GM12878 (cell line): ENCODE data around the gene PINK1. TPM values are rescaled to one million over a fixed set of nuclear protein-coding genes. Genes with fewer than 3 reads are reported as not detected.

Experiments used
- ATAC-seq: fragments of 200-7000 bp; cut with Tn5 transposase; 3 replicates; pipeline ENCODE4 v1.9.1; 2020; ENCODE audit warnings: mild to moderate bottlenecking, moderate library complexity
- BruUV-seq: library from RNA; stranded (reverse); fragments of 400-500 nt; replicated peaks from 2 replicates; lab custom pipeline; 2021; lab: Mats Ljungman, UMichigan
- CTCF ChIA-PET: fragments of 300-600 bp; sonication (Branson Sonifier 250); formaldehyde crosslinking; extraction: SDS; loops from one replicate; lab custom pipeline; 2021; ENCODE audit warnings: inconsistent platforms; lab: Yijun Ruan, JAX
- POLR2A ChIA-PET: fragments of 350-600 bp; formaldehyde crosslinking; extraction: SDS; loops from one replicate; lab custom pipeline; 2021; ENCODE audit warnings: inconsistent platforms; lab: Charles Lee
- RAD21 ChIA-PET: fragments of 300-600 bp; sonication (Branson Sonifier 250); formaldehyde crosslinking; loops from one replicate; lab custom pipeline; 2023; ENCODE audit warnings: antibody characterized with exemption; ENCODE audit not compliant: unreplicated experiment; lab: Charles Lee
- SMC1A ChIA-PET: fragments of 300-600 bp; sonication (Branson Sonifier 250); formaldehyde crosslinking; loops from one replicate; lab custom pipeline; 2023; ENCODE audit not compliant: unreplicated experiment, uncharacterized antibody; lab: Charles Lee
- DNase-seq: peaks from one replicate; pipeline ENCODE4 v3.0.0-alpha.2; 2011; ENCODE audit warnings: low read depth, low spot score
- FAIRE-seq: peaks from 3 replicates; lab custom pipeline; 2011; peaks lifted over from hg19 to GRCh38; lab: Jason Lieb, UNC
- H2AFZ ChIP-seq: 2 replicates; pipeline ENCODE4 v1.6.0; 2011; ENCODE audit warnings: low read depth, low read length, control low read depth; ENCODE audit not compliant: control insufficient read depth
- H3K27ac ChIP-seq: 2 replicates; pipeline ENCODE4 v1.5.1; 2011; ENCODE audit warnings: control low read depth; ENCODE audit not compliant: control insufficient read depth, insufficient read depth
- H3K27me3 ChIP-seq, 2 experiments: replicated peaks in 1 of 2; 2 replicates each; pipeline versions ENCODE4 v1.6.0 to v1.6.1; 2011; ENCODE audit warnings: low read length in 1 of 2; ENCODE audit not compliant: control insufficient read depth in 2 of 2, insufficient read depth in 2 of 2
- H3K36me3 ChIP-seq, 2 experiments: 2 replicates each; pipeline ENCODE4 v1.5.1; 2011; ENCODE audit warnings: low read length in 1 of 2; ENCODE audit not compliant: control insufficient read depth in 2 of 2, insufficient read depth in 2 of 2
- H3K4me1 ChIP-seq: 2 replicates; pipeline ENCODE4 v1.6.1; 2011; ENCODE audit warnings: mild to moderate bottlenecking, low read length, moderate library complexity, mixed read lengths; ENCODE audit not compliant: control insufficient read depth, insufficient read depth
- H3K4me2 ChIP-seq: 2 replicates; pipeline ENCODE4 v1.6.0; 2011; ENCODE audit warnings: control low read depth; ENCODE audit not compliant: control insufficient read depth, insufficient read depth
- H3K4me3 ChIP-seq: fragments of 200-600 bp; sonication (generic); 2 replicates; pipeline ENCODE4 v1.5.1; 2016
- H3K79me2 ChIP-seq: 2 replicates; pipeline ENCODE4 v1.6.0; 2011; ENCODE audit warnings: low read length; ENCODE audit not compliant: control insufficient read depth, insufficient read depth
- H3K9ac ChIP-seq: 2 replicates; pipeline ENCODE4 v1.8.0; 2011; ENCODE audit warnings: low read length, control low read depth, mixed read lengths; ENCODE audit not compliant: control insufficient read depth, insufficient read depth
- H3K9me3 ChIP-seq: replicated peaks from 3 replicates; pipeline ENCODE4 v1.5.1; 2011; ENCODE audit warnings: mild to moderate bottlenecking, low read length; ENCODE audit not compliant: control insufficient read depth, insufficient read depth
- H4K20me1 ChIP-seq: 2 replicates; pipeline ENCODE4 v1.6.0; 2011; ENCODE audit not compliant: control insufficient read depth, insufficient read depth
- BHLHE40 ChIP-seq, 2 experiments: fragments of 450-650 bp in 1 of 2; IDR thresholded peaks; 2 replicates each; pipeline ENCODE4 v1.6.1; 2011 to 2017; ENCODE audit warnings: low read depth in 2 of 2, borderline replicate concordance in 1 of 2, improper control_type of control experiment in 1 of 2, low read length in 1 of 2, mild to moderate bottlenecking in 1 of 2
- CREM ChIP-seq: IDR thresholded peaks from 2 replicates; pipeline ENCODE4 v1.6.1; 2014; ENCODE audit warnings: antibody characterized with exemption, low read depth
- HCFC1 ChIP-seq: fragments of 150-350 bp; IDR thresholded peaks from 2 replicates; pipeline ENCODE4 v1.6.1; 2014; ENCODE audit warnings: low read length
- IKZF1 ChIP-seq: fragments of 450-650 bp; conservative IDR thresholded peaks from 2 replicates; pipeline ENCODE4 v1.6.1; 2017; ENCODE audit warnings: antibody characterized with exemption, mild to moderate bottlenecking
- MEF2B ChIP-seq: fragments of 450-650 bp; IDR thresholded peaks from 2 replicates; pipeline ENCODE4 v1.6.1; 2018; ENCODE audit warnings: mild to moderate bottlenecking, moderate library complexity; ENCODE audit not compliant: partially characterized antibody, poor library complexity, severe bottlenecking
- NR2F1 ChIP-seq: fragments of 450-650 bp; conservative IDR thresholded peaks from 2 replicates; pipeline ENCODE4 v1.6.1; 2017; ENCODE audit warnings: mild to moderate bottlenecking
- RAD51 ChIP-seq: fragments of 450-650 bp; IDR thresholded peaks from 2 replicates; pipeline ENCODE4 v1.6.1; 2016; ENCODE audit warnings: moderate library complexity, mild to moderate bottlenecking, inconsistent platforms
- RB1 ChIP-seq: fragments of 450-650 bp; formaldehyde crosslinking; IDR thresholded peaks from 2 replicates; pipeline ENCODE4 v1.6.1; 2017; ENCODE audit warnings: mild to moderate bottlenecking, borderline replicate concordance
- RUNX3 ChIP-seq: IDR thresholded peaks from 2 replicates; pipeline ENCODE4 v1.6.1; 2012; ENCODE audit warnings: low read length, inconsistent platforms
- SIX5 ChIP-seq: IDR thresholded peaks from 2 replicates; pipeline ENCODE4 v1.6.1; 2011; ENCODE audit warnings: mild to moderate bottlenecking, low read depth, low read length, moderate library complexity; ENCODE audit not compliant: severe bottlenecking
- SPI1 ChIP-seq: IDR thresholded peaks from 2 replicates; pipeline ENCODE4 v1.6.1; 2011; ENCODE audit warnings: low read depth, mild to moderate bottlenecking, low read length, moderate library complexity, borderline replicate concordance; ENCODE audit not compliant: insufficient read depth
- YBX1 ChIP-seq: fragments of 450-650 bp; IDR thresholded peaks from 2 replicates; pipeline ENCODE4 v1.6.1; 2016; ENCODE audit warnings: antibody characterized with exemption
- ZBED1 ChIP-seq: IDR thresholded peaks from 2 replicates; pipeline ENCODE4 v1.6.1; 2016; ENCODE audit warnings: borderline replicate concordance
- ZNF207 ChIP-seq: fragments of 450-650 bp; IDR thresholded peaks from 2 replicates; pipeline ENCODE4 v1.6.1; 2014; ENCODE audit warnings: antibody characterized with exemption, mild to moderate bottlenecking, borderline replicate concordance
- ZNF592 ChIP-seq: fragments of 450-650 bp; IDR thresholded peaks from 2 replicates; pipeline ENCODE4 v1.6.1; 2017; ENCODE audit warnings: mild to moderate bottlenecking, moderate library complexity
- ZNF622 ChIP-seq: fragments of 450-650 bp; IDR thresholded peaks from 2 replicates; pipeline ENCODE4 v1.6.1; 2017; ENCODE audit warnings: mild to moderate bottlenecking, inconsistent platforms
- WGBS: methylation state at CpG from one replicate; pipeline ENCODE4 v1.1.6; 2016; ENCODE audit warnings: low lambda C conversion rate; ENCODE audit not compliant: insufficient replicate concordance, insufficient coverage; ENCODE audit errors: missing lambda C conversion rate; 5-methylcytosine and 5-hydroxymethylcytosine counted together
- in situ Hi-C: fragments of 300-500 bp; cut with MboI; formaldehyde crosslinking; loops from 9 replicates; pipeline ENCODE4 v1.14.3; 2018; ENCODE audit warnings: mixed read lengths
- intact Hi-C: fragments of 100-400 bp; cut with micrococcal nuclease; formaldehyde crosslinking; loops from one replicate; pipeline ENCODE4 v1.14.2; 2022; ENCODE audit not compliant: unreplicated experiment
- polyA plus RNA-seq, 11 experiments: library from polyadenylated mRNA; depleted of rRNA in 4 of 11; unstranded in 6 of 11; stranded (reverse) in 5 of 11; fragments of >200 nt; fragmentation: Nextera tagmentation in 4 of 11; fragmentation: Illumina TruSeq in 1 of 11; extraction: Ambion mirVana in 4 of 11; extraction: Trizol in 1 of 11; gene quantifications; 1 replicate in 1 of 11; 2 replicates in 10 of 11; pipeline versions ENCODE4 v1.2.1 to v1.2.3, GENCODE V29; 2011 to 2016; ENCODE audit warnings: inconsistent platforms in 2 of 11, missing spikeins in 2 of 11, low read depth in 1 of 11
- total RNA-seq, 4 experiments: library from RNA; depleted of rRNA in 3 of 4; stranded (reverse); fragments of >200 nt in 3 of 4; fragmentation: Illumina TruSeq in 1 of 4; extraction: Trizol in 1 of 4; gene quantifications; 2 replicates each; pipeline versions ENCODE4 v1.2.1 to v1.2.3, GENCODE V29; 2013 to 2021
- TF ChIP-seq, protein P1 (sequence below): IDR thresholded peaks from 2 replicates; pipeline ENCODE4 v1.6.1; 2011; ENCODE audit warnings: low read depth, mild to moderate bottlenecking, low read length, moderate library complexity, borderline replicate concordance; ENCODE audit errors: extremely low read depth
- TF ChIP-seq, protein P2 (sequence below): fragments of 450-650 bp; IDR thresholded peaks from 2 replicates; pipeline ENCODE4 v1.6.1; 2018; ENCODE audit warnings: borderline replicate concordance, mild to moderate bottlenecking; ENCODE audit not compliant: partially characterized antibody

The PINK1 gene
- total and polyA plus RNA-seq, 10 of the 15 experiments (the other 5 are each of a cell fraction or from before 2014, with no cell fraction given): 0.42 to 4.4 (median 1.9) TPM; not detected in 1

DNA sequence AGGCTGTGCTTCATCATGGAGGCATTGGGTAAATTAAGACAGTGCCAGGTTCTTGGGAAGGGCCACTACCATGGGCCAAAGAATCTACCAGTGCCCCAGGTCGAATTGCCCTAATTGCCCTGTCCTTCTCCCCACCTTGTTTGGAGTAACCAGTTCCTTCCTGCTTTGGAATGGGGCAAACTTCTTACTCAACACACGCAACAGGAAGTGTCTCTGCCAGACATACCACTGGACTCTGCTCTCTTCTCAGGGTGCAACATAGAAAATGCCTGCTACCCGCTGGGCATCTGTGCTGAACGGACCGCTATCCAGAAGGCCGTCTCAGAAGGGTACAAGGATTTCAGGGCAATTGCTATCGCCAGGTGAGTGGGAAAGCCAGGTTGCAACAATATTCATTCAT, 28.6 kb upstream of the PINK1 start:
- H4K20me1 ChIP-seq: no peaks in the 10 kb centered on the region
- no peak overlapping the region for H3K9ac ChIP-seq
- no peaks in the 10 kb centered on the region; the same call in 2 of the 3 replicates for H3K9me3 ChIP-seq
- DNase-seq: no peak
- 39% methylated on average over 7 of the region's 7 CpGs for WGBS
- no peak overlapping the region for H3K4me3 ChIP-seq
- in situ Hi-C loops (no loop called here), intact Hi-C loops (no loop called here)
- SMC1A ChIA-PET: no interaction called here
- no TSS peak for BruUV-seq
- H3K4me2 ChIP-seq: no peak overlapping the region
- H3K27me3 ChIP-seq: no peaks in the 10 kb centered on the region
- CTCF ChIA-PET: no interaction called here
- POLR2A ChIA-PET: no interaction called here
- no peak overlapping the region for H2AFZ ChIP-seq
- RAD21 ChIA-PET: no interaction called here
- no peak for FAIRE-seq
- ATAC-seq: no peak
- H3K79me2 ChIP-seq: no peaks in the 10 kb centered on the region
- H3K27ac ChIP-seq: no peak overlapping the region
- no peaks in the 10 kb centered on the region for H3K4me1 ChIP-seq
- no peaks in the 10 kb centered on the region for H3K36me3 ChIP-seq
- no peak for TF ChIP-seq RUNX3
- TF ChIP-seq, protein P1, sequence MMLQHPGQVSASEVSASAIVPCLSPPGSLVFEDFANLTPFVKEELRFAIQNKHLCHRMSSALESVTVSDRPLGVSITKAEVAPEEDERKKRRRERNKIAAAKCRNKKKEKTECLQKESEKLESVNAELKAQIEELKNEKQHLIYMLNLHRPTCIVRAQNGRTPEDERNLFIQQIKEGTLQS: no peak
- no peak for TF ChIP-seq MEF2B
- no peak for TF ChIP-seq CREM
- TF ChIP-seq SIX5: no peak
- TF ChIP-seq BHLHE40 (IDR thresholded peaks at IDR 0.05; ENCODE audit: borderline replicate concordance in 1 of 2, low read depth in 2 of 2, low read length in 1 of 2): no peak
- TF ChIP-seq RB1: no peak
- TF ChIP-seq ZNF592: no peak
- TF ChIP-seq SPI1: no peak
- TF ChIP-seq IKZF1: no peak
- TF ChIP-seq, protein P2, sequence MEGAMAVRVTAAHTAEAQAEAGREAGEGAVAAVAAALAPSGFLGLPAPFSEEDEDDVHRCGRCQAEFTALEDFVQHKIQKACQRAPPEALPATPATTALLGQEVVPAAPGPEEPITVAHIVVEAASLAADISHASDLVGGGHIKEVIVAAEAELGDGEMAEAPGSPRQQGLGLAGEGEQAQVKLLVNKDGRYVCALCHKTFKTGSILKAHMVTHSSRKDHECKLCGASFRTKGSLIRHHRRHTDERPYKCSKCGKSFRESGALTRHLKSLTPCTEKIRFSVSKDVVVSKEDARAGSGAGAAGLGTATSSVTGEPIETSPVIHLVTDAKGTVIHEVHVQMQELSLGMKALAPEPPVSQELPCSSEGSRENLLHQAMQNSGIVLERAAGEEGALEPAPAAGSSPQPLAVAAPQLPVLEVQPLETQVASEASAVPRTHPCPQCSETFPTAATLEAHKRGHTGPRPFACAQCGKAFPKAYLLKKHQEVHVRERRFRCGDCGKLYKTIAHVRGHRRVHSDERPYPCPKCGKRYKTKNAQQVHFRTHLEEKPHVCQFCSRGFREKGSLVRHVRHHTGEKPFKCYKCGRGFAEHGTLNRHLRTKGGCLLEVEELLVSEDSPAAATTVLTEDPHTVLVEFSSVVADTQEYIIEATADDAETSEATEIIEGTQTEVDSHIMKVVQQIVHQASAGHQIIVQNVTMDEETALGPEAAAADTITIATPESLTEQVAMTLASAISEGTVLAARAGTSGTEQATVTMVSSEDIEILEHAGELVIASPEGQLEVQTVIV: no peak
- no peak for TF ChIP-seq YBX1
- no peak for TF ChIP-seq ZBED1
- TF ChIP-seq ZNF207: no peak
- TF ChIP-seq HCFC1: no peak
- TF ChIP-seq NR2F1: no peak
- TF ChIP-seq RAD51: no peak
- TF ChIP-seq ZNF622: no peak
